IPS DF 6.9 (cell line): Measurements from ENCODE around the gene TMEM100.

ENCODE experiments used
- DNase-seq: peaks from one replicate; pipeline ENCODE4 v3.0.0-alpha.2; 2013; ENCODE audit warnings: low read depth, low spot score
- H3K27ac ChIP-seq: one replicate; pipeline ENCODE4 v1.5.1; 2013; ENCODE audit warnings: low read length, control low read depth
- H3K27me3 ChIP-seq: 2 replicates; pipeline ENCODE4 v1.6.1; 2013; ENCODE audit warnings: mild to moderate bottlenecking, low read length; ENCODE audit not compliant: control insufficient read depth, insufficient read depth
- H3K36me3 ChIP-seq: 2 replicates; pipeline ENCODE4 v1.6.1; 2013; ENCODE audit warnings: low read length; ENCODE audit not compliant: control insufficient read depth, insufficient read depth
- H3K4me1 ChIP-seq: 2 replicates; pipeline ENCODE4 v1.6.1; 2013; ENCODE audit warnings: low read length; ENCODE audit not compliant: control insufficient read depth, insufficient read depth
- H3K4me3 ChIP-seq: 2 replicates; pipeline ENCODE4 v1.5.1; 2013; ENCODE audit warnings: mild to moderate bottlenecking, low read length
- H3K9me3 ChIP-seq: 2 replicates; pipeline ENCODE4 v1.6.1; 2013; ENCODE audit warnings: low read length, inconsistent platforms; ENCODE audit not compliant: control insufficient read depth, insufficient read depth
- WGBS: extraction: QIAGEN DNeasy Blood & Tissue Kit; methylation state at CpG from one replicate; pipeline ENCODE4 v1.1.7; 2013; ENCODE audit warnings: mixed read lengths, missing lambda C conversion rate; ENCODE audit not compliant: insufficient read length, insufficient coverage; 5-methylcytosine and 5-hydroxymethylcytosine counted together

Gene TMEM100

GRCh38 chr17:55730808-55731207 is 8.1 kb upstream of the TMEM100 start:
- Histone ChIP-seq H3K4me1 (peaks cover 5% of the 10 kb centered on the region; the same call in 1 of the 2 replicates), H3K27me3 (no peaks in the 10 kb centered on the region), H3K36me3 (no peaks in the 10 kb centered on the region), H3K9me3 (no peaks in the 10 kb centered on the region), H3K4me3 (no peak overlapping the region), H3K27ac (no peak overlapping the region)
- no CpG with 5 or more reads among the region's 3 CpGs for WGBS
- DNase-seq: no peak

- H3K4me3 ChIP-seq: no peak overlapping the region
- no peaks in the 10 kb centered on the region for H3K27me3 ChIP-seq
- WGBS: no CpG with 5 or more reads among the region's 1 CpG
- H3K27ac ChIP-seq: no peak overlapping the region
- DNase-seq: no peak
- no peaks in the 10 kb centered on the region for H3K36me3 ChIP-seq
- H3K9me3 ChIP-seq: no peaks in the 10 kb centered on the region
- H3K4me1 ChIP-seq: peaks cover 5% of the 10 kb centered on the region; the same call in 1 of the 2 replicates
These were observed 7.7 kb upstream of the TMEM100 start for GRCh38 chr17:55730380-55730779.

DNA sequence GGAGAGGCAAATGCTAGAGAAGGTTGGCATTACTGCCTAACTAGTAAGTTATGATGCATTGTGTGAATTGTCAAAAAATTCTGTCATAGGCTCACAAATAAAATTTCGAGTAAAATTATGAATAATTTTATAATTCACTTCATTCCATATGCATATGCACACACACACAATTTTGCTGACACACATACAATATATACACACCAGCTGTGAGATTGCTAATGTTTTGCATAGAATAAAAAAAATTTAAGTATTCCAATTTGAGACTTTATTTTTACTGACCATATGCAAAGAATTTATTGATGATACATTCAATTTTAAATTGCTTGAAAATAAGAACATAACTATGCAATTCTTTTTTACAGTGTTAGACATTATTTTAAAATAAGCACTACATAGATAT is 6.8 kb upstream of the TMEM100 start:
- WGBS: no CpG with 5 or more reads among the region's 1 CpG
- H3K4me1 ChIP-seq: peaks cover 5% of the 10 kb centered on the region; the same call in 1 of the 2 replicates
- H3K9me3 ChIP-seq: no peaks in the 10 kb centered on the region
- no peak overlapping the region for H3K4me3 ChIP-seq
- H3K36me3 ChIP-seq: no peaks in the 10 kb centered on the region
- no peaks in the 10 kb centered on the region for H3K27me3 ChIP-seq
- no peak for DNase-seq
- H3K27ac ChIP-seq: no peak overlapping the region

GRCh38 chr17:55728833-55729232 is 6.2 kb upstream of the TMEM100 start:
- no peaks in the 10 kb centered on the region for H3K27me3 ChIP-seq
- H3K4me1 ChIP-seq: peaks cover 4% of the 10 kb centered on the region; the same call in 1 of the 2 replicates
- H3K27ac ChIP-seq: no peak overlapping the region
- no peak for DNase-seq
- no peaks in the 10 kb centered on the region for H3K9me3 ChIP-seq
- no CpG with 5 or more reads among the region's 5 CpGs for WGBS
- H3K36me3 ChIP-seq: no peaks in the 10 kb centered on the region
- no peak overlapping the region for H3K4me3 ChIP-seq

- no CpG with 5 or more reads among the region's 5 CpGs for WGBS
- H3K36me3 ChIP-seq: no peaks in the 10 kb centered on the region
- H3K27ac ChIP-seq: no peak overlapping the region
- H3K4me1 ChIP-seq: peaks cover 4% of the 10 kb centered on the region; the same call in 1 of the 2 replicates
- DNase-seq: no peak
- no peaks in the 10 kb centered on the region for H3K27me3 ChIP-seq
- H3K9me3 ChIP-seq: no peaks in the 10 kb centered on the region
- H3K4me3 ChIP-seq: no peak overlapping the region
These were observed 5.7 kb upstream of the TMEM100 start for GRCh38 chr17:55728361-55728760.

DNA sequence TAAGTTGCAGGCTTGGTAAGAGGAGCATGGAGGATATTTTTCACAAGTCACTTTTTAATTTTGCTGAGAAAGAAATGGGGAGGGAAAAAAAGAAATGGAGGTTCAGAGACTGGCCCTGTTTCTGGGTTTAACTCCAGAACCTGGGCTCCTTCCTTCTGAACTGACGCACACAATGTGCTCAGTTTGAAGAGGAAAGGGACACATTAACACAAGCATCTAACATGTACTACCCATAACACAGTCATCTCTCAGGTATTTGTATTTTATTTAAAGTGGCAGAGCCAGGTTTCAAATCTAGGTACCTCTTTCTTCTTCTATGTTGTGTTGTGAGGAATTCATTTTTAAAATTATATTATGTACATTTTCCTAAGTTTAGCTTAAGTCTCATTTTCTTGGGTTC is 5.3 kb upstream of the TMEM100 start:
- Histone ChIP-seq H3K4me3 (no peak overlapping the region), H3K4me1 (peaks cover 4% of the 10 kb centered on the region; the same call in 1 of the 2 replicates), H3K27me3 (no peaks in the 10 kb centered on the region), H3K9me3 (no peaks in the 10 kb centered on the region), H3K36me3 (no peaks in the 10 kb centered on the region), H3K27ac (no peak overlapping the region)
- DNase-seq: no peak
- WGBS: no CpG with 5 or more reads among the region's 1 CpG

GRCh38 chr17:55727275-55727674 is 4.6 kb upstream of the TMEM100 start:
- H3K9me3 ChIP-seq: no peaks in the 10 kb centered on the region
- WGBS: no CpG with 5 or more reads among the region's 6 CpGs
- H3K27me3 ChIP-seq: no peaks in the 10 kb centered on the region
- no peak overlapping the region for H3K27ac ChIP-seq
- DNase-seq: no peak
- H3K36me3 ChIP-seq: no peaks in the 10 kb centered on the region
- H3K4me3 ChIP-seq: no peak overlapping the region
- H3K4me1 ChIP-seq: peaks cover 4% of the 10 kb centered on the region; the same call in 1 of the 2 replicates

GRCh38 chr17:55726440-55726839 is 3.8 kb upstream of the TMEM100 start:
- no CpG with 5 or more reads among the region's 2 CpGs for WGBS
- no peak for DNase-seq

DNA sequence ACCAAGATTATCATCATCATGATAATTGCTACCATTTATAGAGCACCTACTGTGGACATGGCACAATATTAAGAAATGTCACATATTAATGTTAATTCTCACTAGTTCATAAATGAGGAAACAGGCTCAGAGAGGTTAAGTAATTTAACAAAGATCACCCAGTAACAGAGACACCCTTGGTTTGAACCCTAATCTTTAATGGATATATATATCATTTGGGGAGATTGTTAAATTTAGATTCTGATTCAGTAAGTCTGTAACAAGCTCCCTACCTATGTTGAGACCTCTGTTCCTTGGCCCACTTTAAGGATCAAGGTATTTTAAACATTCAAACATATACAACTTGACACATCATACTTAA is 804 bp upstream of the TMEM100 start:
- H3K4me3 ChIP-seq: no peak overlapping the region
- no peaks in the 10 kb centered on the region for H3K4me1 ChIP-seq
- H3K27ac ChIP-seq: no peak overlapping the region
- no peak for DNase-seq
- H3K27me3 ChIP-seq: no peaks in the 10 kb centered on the region
- no peaks in the 10 kb centered on the region for H3K36me3 ChIP-seq
- H3K9me3 ChIP-seq: no peaks in the 10 kb centered on the region

More at GRCh38 chr17:55726440-55726839, 3.8 kb upstream of the TMEM100 start:
- Histone ChIP-seq H3K27ac (no peak overlapping the region), H3K36me3 (no peaks in the 10 kb centered on the region), H3K9me3 (no peaks in the 10 kb centered on the region), H3K27me3 (no peaks in the 10 kb centered on the region), H3K4me3 (no peak overlapping the region), H3K4me1 (no peaks in the 10 kb centered on the region)

DNA sequence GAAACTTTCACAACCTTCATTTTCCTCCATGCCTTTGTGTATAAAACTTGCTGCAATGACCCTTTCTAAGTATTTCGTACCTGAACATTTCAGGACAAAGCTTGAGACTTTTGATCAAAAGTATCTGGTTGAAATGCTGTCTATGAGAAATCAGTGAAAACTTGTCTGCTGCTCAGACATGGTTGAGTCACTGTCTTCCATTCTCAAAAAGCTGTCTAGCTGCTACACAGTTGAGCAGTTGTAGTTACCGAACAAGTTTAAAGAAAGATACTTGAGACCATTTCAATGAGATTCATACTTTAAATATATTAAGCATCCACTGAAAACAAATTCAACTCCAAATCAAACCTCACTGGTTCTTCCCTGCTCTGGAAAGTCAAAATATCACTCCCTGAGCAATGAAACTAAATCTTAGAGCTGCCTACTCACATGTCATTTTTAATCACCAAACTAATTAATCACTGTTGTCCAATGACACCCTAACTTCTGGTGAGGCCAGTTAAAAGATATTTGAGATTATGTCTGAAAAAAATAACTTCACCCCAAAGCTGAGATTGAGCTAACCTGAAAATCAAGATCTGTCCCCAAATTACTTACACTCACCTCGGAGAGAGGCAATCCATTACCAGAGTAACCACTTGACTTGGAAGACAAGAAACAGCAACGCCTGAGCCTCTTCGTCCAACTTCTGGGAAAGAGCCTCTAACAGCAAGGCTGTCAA is 488 bp downstream of the TMEM100 start:
- no peaks in the 10 kb centered on the region for H3K4me1 ChIP-seq
- H3K27ac ChIP-seq: no peak overlapping the region
- no peaks in the 10 kb centered on the region for H3K27me3 ChIP-seq
- no CpG with 5 or more reads among the region's 5 CpGs for WGBS
- H3K36me3 ChIP-seq: no peaks in the 10 kb centered on the region
- DNase-seq: no peak
- no peak overlapping the region for H3K4me3 ChIP-seq
- H3K9me3 ChIP-seq: no peaks in the 10 kb centered on the region
